ENCODE measurements around the gene ATF6B.
A peak's percentile ranks its signal among the peaks of the same experiment; 100 is the strongest.

The ATF6B gene

GRCh38 chr6:32087574-32088486 lies 40.2 kb downstream of the ATF6B start:
- no peak overlapping the region for H3K4me3 ChIP-seq (ENCODE audit: low read depth, low read length)
- TF ChIP-seq CTCF (IDR thresholded peaks at IDR 0.05; ENCODE audit: low read depth, low read length), result peak; percentile 18; the same call in 1 of the 2 replicates

GRCh38 chr6:32086661-32087573 lies 41.1 kb downstream of the ATF6B start:
- no peak for TF ChIP-seq CTCF (IDR thresholded peaks at IDR 0.05; ENCODE audit: low read depth, low read length)
- H3K4me3 ChIP-seq (ENCODE audit: low read depth, low read length), result no peak overlapping the region

- TF ChIP-seq CTCF (IDR thresholded peaks at IDR 0.05; ENCODE audit: low read depth, low read length), result no peak
- H3K4me3 ChIP-seq (ENCODE audit: low read depth, low read length), result no peak overlapping the region
Measured at GRCh38 chr6:32085759-32086459, 42.1 kb downstream of the ATF6B start.

GRCh38 chr6:32084780-32085179 lies 43.3 kb downstream of the ATF6B start:
- no peak overlapping the region for H3K4me3 ChIP-seq (ENCODE audit: low read depth, low read length)
- TF ChIP-seq CTCF (IDR thresholded peaks at IDR 0.05; ENCODE audit: low read depth, low read length), result no peak

GRCh38 chr6:32083812-32084768 lies 44.0 kb downstream of the ATF6B start:
- no peak for TF ChIP-seq CTCF (IDR thresholded peaks at IDR 0.05; ENCODE audit: low read depth, low read length)
- no peak overlapping the region for H3K4me3 ChIP-seq (ENCODE audit: low read depth, low read length)

- TF ChIP-seq CTCF (IDR thresholded peaks at IDR 0.05; ENCODE audit: low read depth, low read length), result no peak
- H3K4me3 ChIP-seq (ENCODE audit: low read depth, low read length), result no peak overlapping the region
Measured at GRCh38 chr6:32082935-32083334, 45.1 kb downstream of the ATF6B start.

All from WI38 (cell line).